ENCODE measurements around the gene KCTD11.

The KCTD11 gene

GRCh38 chr17:7311110-7311705 is 40.8 kb upstream of the KCTD11 start:
- no peak overlapping the region for H3K4me3 ChIP-seq (ENCODE audit: low read depth, low read length)
- TF ChIP-seq CTCF (IDR thresholded peaks at IDR 0.05; ENCODE audit: low read depth, low read length): no peak

GRCh38 chr17:7312432-7313087 is 39.4 kb upstream of the KCTD11 start:
- TF ChIP-seq CTCF (IDR thresholded peaks at IDR 0.05; ENCODE audit: low read depth, low read length): no peak
- H3K4me3 ChIP-seq (ENCODE audit: low read depth, low read length): no peak overlapping the region

GRCh38 chr17:7313088-7313889 is 38.7 kb upstream of the KCTD11 start:
- no peak overlapping the region for H3K4me3 ChIP-seq (ENCODE audit: low read depth, low read length)
- TF ChIP-seq CTCF (IDR thresholded peaks at IDR 0.05; ENCODE audit: low read depth, low read length): no peak

- no peak for TF ChIP-seq CTCF (IDR thresholded peaks at IDR 0.05; ENCODE audit: low read depth, low read length)
- H3K4me3 ChIP-seq (ENCODE audit: low read depth, low read length): peak overlapping the region; percentile 86
These were observed 37.9 kb upstream of the KCTD11 start for GRCh38 chr17:7313890-7314718.

GRCh38 chr17:7314719-7315569 is 37.0 kb upstream of the KCTD11 start, which contains the start of gene GPS2:
GPS2 (minus strand) TSS chr17:7315360; CDS start chr17:7315052, 308 bp downstream.
- peak within 1 kb of the TSS; percentile 86 for H3K4me3 ChIP-seq (ENCODE audit: low read depth, low read length)
- TF ChIP-seq CTCF (IDR thresholded peaks at IDR 0.05; ENCODE audit: low read depth, low read length): no peak

GRCh38 chr17:7315570-7316235 is 36.3 kb upstream of the KCTD11 start:
- no peak for TF ChIP-seq CTCF (IDR thresholded peaks at IDR 0.05; ENCODE audit: low read depth, low read length)
- peak overlapping the region; percentile 86 for H3K4me3 ChIP-seq (ENCODE audit: low read depth, low read length)
